Breast epithelium (tissue), 3 donors: ENCODE measurements around the gene MVB12B.

Experiments
- CTCF ChIP-seq, 3 donors: fragments of 450-650 bp; IDR thresholded peaks; one replicate each; pipeline ENCODE4 v1.5.1; 2016 to 2017; ENCODE audit warnings: antibody characterized with exemption in 3 of 3, mild to moderate bottlenecking in 3 of 3, moderate library complexity in 3 of 3
- POLR2A ChIP-seq: fragments of 450-650 bp; IDR thresholded peaks from one replicate; pipeline ENCODE4 v1.6.1; 2016; ENCODE audit warnings: antibody characterized with exemption, mild to moderate bottlenecking, moderate library complexity
- POLR2AphosphoS5 ChIP-seq, 3 donors: sonication (generic); formaldehyde crosslinking; IDR thresholded peaks; one replicate each; pipeline ENCODE4 v1.6.1; 2017; ENCODE audit warnings: antibody characterized with exemption in 3 of 3

GRCh38 chr9:126548312-126548711, 221.7 kb downstream of the MVB12B start:
- TF ChIP-seq CTCF (IDR thresholded peaks at IDR 0.05) (no peak), POLR2AphosphoS5 (IDR thresholded peaks at IDR 0.05) (no peak), POLR2A (no peak)
